Measurements from ENCODE around the gene CHCHD10.

DNA sequence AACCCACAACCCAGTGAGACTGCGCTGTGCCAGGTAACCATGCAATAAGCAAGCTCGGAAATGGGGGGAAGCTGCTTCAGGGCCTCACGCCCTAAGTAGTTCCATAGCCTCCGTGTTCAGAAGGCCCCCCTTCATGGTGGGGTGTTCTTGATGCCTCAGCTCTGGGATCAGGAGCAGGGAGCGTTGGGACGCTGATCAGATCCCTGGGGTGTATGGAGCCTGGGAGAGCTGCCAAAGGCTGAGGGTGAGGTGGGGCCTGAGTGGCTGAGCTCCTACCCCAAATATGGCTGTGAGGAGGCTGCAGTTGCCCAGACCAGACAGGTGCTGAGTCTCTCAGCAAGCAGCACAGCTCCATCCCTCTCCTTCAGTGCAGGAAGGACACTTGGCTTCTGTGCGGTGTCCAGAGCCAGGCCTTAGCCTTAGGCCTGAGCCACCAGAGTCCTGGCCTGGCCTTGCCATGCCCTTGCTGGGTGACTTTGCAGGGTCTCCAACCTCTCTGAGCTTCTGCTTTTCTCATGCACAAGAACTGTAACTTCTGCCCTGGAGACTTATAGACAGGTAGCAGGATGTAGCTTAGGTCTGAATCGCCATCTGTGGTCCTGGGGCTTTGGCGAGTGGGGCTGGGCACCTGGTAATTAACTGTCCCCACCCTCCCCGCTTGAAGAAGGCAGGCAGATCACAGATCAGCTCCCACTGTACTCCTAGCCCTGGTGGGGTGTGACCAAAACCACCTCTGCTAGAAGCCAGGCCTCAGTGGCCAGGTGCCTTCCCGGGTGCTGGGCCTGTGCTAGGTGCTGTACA lies 10.2 kb upstream of the CHCHD10 start:
- TF ChIP-seq FOXK2 (IDR thresholded peaks at IDR 0.05) = no peak
- TF ChIP-seq TBX3 (IDR thresholded peaks at IDR 0.05; ENCODE audit: borderline replicate concordance) = no peak
- TF ChIP-seq, protein P1, sequence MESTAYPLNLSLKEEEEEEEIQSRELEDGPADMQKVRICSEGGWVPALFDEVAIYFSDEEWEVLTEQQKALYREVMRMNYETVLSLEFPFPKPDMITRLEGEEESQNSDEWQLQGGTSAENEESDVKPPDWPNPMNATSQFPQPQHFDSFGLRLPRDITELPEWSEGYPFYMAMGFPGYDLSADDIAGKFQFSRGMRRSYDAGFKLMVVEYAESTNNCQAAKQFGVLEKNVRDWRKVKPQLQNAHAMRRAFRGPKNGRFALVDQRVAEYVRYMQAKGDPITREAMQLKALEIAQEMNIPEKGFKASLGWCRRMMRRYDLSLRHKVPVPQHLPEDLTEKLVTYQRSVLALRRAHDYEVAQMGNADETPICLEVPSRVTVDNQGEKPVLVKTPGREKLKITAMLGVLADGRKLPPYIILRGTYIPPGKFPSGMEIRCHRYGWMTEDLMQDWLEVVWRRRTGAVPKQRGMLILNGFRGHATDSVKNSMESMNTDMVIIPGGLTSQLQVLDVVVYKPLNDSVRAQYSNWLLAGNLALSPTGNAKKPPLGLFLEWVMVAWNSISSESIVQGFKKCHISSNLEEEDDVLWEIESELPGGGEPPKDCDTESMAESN (CRISPR knock-in tag; conservative IDR thresholded peaks at IDR 0.05) = no peak
- no peak for TF ChIP-seq SUZ12 (IDR thresholded peaks at IDR 0.05; ENCODE audit: low read depth, low read length)
- TF ChIP-seq ZNF557 (CRISPR knock-in tag; IDR thresholded peaks at IDR 0.05) = no peak
- TF ChIP-seq BRCA1 (CRISPR knock-in tag; IDR thresholded peaks at IDR 0.05) = no peak
- TF ChIP-seq, protein P2, sequence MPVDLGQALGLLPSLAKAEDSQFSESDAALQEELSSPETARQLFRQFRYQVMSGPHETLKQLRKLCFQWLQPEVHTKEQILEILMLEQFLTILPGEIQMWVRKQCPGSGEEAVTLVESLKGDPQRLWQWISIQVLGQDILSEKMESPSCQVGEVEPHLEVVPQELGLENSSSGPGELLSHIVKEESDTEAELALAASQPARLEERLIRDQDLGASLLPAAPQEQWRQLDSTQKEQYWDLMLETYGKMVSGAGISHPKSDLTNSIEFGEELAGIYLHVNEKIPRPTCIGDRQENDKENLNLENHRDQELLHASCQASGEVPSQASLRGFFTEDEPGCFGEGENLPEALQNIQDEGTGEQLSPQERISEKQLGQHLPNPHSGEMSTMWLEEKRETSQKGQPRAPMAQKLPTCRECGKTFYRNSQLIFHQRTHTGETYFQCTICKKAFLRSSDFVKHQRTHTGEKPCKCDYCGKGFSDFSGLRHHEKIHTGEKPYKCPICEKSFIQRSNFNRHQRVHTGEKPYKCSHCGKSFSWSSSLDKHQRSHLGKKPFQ (CRISPR knock-in tag; IDR thresholded peaks at IDR 0.05; ENCODE audit: insufficient replicate concordance) = no peak
- TF ChIP-seq NCOA1 (CRISPR knock-in tag; IDR thresholded peaks at IDR 0.05) = no peak
